LNCaP clone FGC (cell line): ENCODE data around the gene CYP2A6.
"Not testable (repeated sequence)": the region's sequence is repeated elsewhere in the genome, so short reads cannot be mapped to it uniquely, and the experiment has no call there.

ENCODE experiments used
- DNase-seq: peaks from one replicate; pipeline ENCODE4 v3.0.0-alpha.2; 2011; ENCODE audit warnings: low read depth
- H3K4me3 ChIP-seq: 2 replicates; pipeline ENCODE4 v1.5.1; 2011; ENCODE audit warnings: mild to moderate bottlenecking, low read depth, low read length, control low read depth
- CTCF ChIP-seq: IDR thresholded peaks from 2 replicates; pipeline ENCODE4 v1.5.1; 2012; ENCODE audit warnings: mild to moderate bottlenecking; ENCODE audit not compliant: control insufficient read depth, insufficient read depth; ENCODE audit errors: extremely low read depth

The CYP2A6 gene

DNA sequence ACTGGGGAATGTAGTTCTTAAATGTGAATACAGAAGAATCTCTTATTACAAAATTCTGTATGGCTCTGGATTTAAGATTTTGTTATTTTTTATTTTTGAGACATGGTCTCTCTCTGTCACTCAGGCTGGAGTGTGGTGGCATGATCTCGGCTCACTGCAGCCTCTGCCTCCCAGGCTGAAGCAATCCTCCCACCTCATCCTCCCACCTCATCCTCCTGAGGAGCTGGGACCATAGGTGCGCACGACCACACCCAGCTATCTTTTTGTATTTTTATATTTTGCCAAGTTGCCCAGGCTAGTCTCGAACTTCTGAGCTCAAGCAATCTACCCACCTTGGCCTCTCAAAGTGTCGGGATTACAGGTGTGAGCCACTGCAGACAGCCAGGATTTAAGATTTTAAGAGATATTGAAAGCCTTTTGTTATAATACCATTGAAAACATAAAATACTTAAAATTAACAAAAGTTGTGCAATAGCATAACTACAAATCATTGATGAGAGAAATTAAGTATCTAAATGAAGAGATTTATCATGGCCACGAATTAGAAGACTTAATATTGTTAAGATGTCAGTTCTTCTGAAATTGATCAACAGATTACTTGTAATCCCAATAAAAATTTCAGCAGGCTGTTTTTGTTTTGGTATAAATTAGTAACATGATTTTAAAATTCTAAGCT is 13.4 kb downstream of the CYP2A6 start:
- no peak for DNase-seq
- no peak overlapping the region for H3K4me3 ChIP-seq
- no peak for TF ChIP-seq CTCF

GRCh38 chr19:40833728-40834533 is 16.3 kb downstream of the CYP2A6 start:
- DNase-seq, H3K4me3 ChIP-seq: not testable (repeated sequence)

- DNase-seq, H3K4me3 ChIP-seq: not testable (repeated sequence)
These were observed 17.8 kb downstream of the CYP2A6 start for GRCh38 chr19:40832431-40832790.

- H3K4me3 ChIP-seq = no peak overlapping the region
- no peak for TF ChIP-seq CTCF
- peak; percentile 75 for DNase-seq
These were observed 18.5 kb downstream of the CYP2A6 start for GRCh38 chr19:40831502-40832430.

DNA sequence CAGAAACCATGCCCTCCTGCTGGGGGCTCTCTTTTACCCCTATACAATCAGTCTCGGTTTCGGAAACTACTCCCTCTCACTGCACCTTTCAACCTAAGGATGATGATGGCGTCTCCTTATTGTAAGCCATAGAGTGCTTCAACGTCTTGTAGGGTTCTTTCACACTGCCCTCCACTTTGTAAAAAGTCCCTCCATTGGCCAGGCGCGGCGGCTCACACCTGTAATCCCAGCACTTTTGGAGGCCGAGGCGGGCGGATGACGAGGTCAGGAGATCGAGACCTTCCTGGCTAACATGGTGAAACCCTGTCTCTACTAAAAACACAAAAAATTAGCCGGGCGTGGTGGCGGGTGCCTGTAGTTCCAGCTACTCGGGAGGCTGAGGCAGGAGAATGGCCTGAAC is 19.5 kb downstream of the CYP2A6 start:
- not testable (repeated sequence) for H3K4me3 ChIP-seq, DNase-seq

DNA sequence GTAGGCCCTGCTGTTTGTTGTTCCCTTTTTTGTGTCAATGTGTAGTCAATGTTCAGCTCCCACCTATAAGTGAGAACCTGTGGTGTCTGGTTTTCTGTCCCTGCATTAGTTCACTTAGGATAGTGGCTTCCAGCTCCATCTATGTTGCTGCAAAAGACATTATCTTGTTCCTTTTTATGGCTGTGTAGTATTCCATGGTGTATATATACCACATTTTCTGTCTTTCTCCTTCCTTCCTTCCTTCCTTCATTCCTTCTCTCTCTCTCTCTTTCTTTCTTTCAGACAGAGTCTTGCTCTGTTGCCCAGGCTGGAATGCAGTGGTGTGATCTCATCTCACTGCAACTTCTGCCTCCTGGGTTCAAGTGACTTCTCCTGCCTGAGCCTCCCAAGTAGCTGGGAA is 21.0 kb downstream of the CYP2A6 start:
- TF ChIP-seq CTCF = no peak
- DNase-seq = no peak
- no peak overlapping the region for H3K4me3 ChIP-seq

DNA sequence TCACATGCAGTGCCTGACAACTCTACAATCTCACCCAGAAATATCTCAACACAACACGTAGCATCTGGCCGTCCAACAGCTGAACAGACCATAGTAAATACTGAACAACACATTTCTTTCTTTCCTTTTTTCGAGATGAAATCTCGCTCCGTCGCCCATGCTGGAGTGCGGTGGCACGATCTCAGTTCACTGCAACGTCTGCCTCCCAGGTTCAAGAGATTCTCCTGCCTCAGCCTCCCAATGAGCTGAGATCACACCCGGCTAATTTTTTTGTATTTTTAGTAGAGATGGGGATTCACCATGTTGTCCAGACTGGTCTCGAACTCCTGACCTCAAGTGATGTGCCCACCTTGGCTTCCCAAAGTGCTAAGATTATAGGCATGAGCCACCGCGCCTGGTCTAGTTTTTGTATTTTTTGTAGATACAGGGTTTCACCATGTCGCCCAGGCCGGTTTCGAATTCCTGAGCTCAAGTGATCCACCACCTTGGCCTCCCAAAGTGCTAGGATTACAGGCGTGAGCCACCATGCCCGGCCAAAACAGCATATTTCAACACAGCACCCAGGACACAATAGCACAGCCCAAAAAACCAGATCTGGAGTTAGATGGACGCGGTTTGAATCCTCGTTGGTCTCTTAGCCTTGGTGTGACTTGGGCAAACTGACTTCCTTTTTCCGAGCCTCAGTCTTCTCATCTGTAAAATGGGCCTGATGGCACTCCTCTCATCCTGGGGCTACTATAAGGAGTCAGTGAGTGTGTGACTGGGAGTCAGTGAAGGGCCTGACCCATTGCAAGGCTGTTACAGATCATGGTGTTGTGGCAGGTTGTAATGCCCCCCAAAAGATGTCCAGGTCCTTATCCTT is 22.6 kb downstream of the CYP2A6 start:
- DNase-seq = no peak
- no peak for TF ChIP-seq CTCF
- H3K4me3 ChIP-seq = no peak overlapping the region

DNA sequence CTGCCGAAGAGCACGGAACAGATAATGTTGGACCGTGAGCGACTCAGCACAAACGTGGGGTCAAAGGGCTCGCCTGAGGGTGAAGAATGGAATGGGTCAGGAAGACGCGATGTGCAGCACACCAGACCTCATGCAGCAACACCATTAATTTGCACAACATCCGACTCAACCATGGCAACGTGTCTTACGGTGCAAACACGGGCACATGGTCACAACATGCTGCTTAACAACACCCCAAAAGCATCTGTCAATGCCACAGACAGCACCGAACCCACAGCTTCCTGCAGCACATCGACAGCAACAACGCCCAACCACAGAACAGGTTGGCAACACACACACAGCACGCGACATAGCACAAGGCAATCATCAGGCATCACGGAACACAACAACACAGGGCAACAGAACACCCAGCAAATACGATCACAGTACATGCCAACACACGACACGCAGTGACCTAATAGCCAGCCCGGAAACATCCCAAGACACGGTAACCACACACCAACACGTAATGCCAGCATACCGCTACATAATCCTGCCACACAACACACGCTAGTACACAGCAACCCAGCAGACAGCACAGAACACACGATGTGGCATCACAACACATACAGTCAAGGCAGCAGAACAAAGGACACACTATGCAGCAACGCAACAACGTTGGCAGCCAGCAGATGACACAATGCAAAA is 23.4 kb downstream of the CYP2A6 start:
- DNase-seq, H3K4me3 ChIP-seq: not testable (repeated sequence)

DNA sequence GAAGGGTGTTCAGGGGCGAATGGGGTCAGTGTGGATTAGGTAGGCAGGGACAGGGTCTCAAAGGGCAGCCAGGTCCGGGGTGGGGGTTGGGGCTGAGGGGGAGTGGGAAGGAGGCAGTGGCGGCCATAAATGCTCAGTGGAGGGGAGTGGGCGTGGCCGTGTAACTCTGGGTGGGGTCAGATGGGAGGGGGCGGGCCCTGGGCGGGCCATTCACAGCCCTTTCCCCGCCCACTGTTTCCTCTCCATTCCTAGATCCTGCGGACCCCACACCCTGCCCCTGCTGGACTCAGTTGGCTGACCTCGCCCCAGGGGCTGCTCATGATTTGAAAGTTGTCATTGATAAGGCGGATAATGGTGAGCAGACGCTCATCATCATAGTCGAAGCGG is 23.9 kb downstream of the CYP2A6 start:
- H3K4me3 ChIP-seq, DNase-seq: not testable (repeated sequence)

GRCh38 chr19:40825460-40826095 is 24.7 kb downstream of the CYP2A6 start:
- not testable (repeated sequence) for H3K4me3 ChIP-seq, DNase-seq

GRCh38 chr19:40824916-40825315 is 25.3 kb downstream of the CYP2A6 start:
- not testable (repeated sequence) for H3K4me3 ChIP-seq, DNase-seq
